Measurements from ENCODE around the gene NAV2.
"Not testable (repeated sequence)": the region's sequence is repeated elsewhere in the genome, so short reads cannot be mapped to it uniquely, and the experiment has no call there.

Gene NAV2

GRCh38 chr11:19992162-19992561, 279.5 kb downstream of the NAV2 start:
- no peak for DNase-seq (ENCODE audit: low read depth in 1 of 2, low spot score in 1 of 2)

GRCh38 chr11:19992998-19993397, 280.4 kb downstream of the NAV2 start:
- no peak for DNase-seq (ENCODE audit: low read depth in 1 of 2, low spot score in 1 of 2)

- no peak for DNase-seq (ENCODE audit: low read depth in 1 of 2, low spot score in 1 of 2)
Observed at GRCh38 chr11:19994672-19995071, 282.0 kb downstream of the NAV2 start.

- DNase-seq (ENCODE audit: low read depth in 1 of 2, low spot score in 1 of 2), result no peak
Observed at GRCh38 chr11:19995145-19995544, 282.5 kb downstream of the NAV2 start.

DNA sequence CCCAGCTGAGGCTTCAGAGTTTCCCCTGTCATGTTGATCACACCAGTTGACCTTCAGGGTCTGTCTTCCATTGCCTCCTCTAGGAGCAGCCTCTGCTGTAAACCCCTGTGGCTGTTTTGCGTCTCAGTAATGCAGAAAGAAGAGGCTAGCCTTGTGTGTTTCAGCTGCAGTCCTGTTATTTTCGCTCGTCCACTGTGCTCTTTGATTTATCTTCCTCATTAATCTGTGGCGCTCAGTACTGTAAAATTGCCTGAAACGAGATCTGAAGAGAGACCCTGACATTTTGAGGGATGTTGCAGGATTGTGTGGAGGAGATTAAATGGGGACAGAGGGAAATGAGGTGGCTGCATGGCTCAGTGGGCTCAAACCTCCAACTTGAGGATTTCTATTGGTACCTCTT, 283.9 kb downstream of the NAV2 start:
- DNase-seq (ENCODE audit: low read depth in 1 of 2, low spot score in 1 of 2), result no peak

DNA sequence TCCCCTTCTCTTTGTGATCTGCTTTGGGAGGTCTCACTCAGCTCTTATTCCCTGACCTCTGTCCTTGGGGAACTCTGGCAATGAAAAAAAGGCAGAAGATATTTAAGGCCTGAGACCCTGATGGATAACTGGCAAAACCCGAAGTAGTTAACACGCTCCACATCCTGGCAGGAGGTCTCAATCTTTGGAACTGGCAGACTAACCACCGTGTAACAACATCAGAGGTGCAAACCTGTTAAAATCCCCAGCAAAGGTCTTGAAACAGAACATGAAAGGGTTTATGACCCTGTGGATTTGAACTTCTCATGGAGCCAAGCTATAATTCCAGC, 287.3 kb downstream of the NAV2 start:
- no peak for DNase-seq (ENCODE audit: low read depth in 1 of 2, low spot score in 1 of 2)

DNA sequence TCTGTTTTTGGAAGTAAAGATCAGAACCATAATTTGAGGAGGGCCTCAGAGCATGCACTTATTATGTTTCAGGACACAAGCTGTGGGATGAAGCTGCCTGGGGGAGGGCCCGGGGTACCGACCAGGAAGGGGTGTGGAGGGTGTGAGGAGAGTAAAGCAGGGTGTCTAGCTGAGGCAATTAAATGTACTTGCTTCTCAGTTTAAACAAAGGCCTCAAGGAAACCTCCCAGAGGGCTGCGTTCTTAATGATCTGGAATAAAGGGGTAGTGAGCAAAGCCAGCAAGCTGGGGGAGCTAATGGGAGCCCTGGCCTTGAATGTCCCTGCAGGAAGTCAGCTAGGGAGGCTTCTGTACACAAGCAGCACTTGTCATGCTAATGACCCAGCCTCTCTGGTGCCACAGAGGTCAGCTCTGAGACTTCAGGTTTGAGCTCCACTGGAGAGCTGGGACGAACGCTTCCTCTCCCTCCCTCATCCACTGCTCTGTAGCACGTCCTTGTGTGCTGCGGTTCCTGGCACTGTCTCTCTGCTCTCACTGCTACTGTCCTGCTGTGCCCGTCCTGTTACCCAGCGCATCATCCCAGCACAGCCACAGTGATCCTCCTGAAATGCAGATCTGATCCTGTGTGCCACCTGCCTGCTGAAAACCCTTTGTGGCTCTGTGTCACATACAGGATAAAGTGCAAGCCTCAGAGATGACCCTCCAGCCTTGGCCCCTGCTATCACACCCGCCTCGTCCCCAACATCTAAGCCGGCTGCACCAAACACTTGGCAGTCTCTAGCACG, 287.9 kb downstream of the NAV2 start:
- no peak for DNase-seq (ENCODE audit: low read depth in 1 of 2, low spot score in 1 of 2)

DNA sequence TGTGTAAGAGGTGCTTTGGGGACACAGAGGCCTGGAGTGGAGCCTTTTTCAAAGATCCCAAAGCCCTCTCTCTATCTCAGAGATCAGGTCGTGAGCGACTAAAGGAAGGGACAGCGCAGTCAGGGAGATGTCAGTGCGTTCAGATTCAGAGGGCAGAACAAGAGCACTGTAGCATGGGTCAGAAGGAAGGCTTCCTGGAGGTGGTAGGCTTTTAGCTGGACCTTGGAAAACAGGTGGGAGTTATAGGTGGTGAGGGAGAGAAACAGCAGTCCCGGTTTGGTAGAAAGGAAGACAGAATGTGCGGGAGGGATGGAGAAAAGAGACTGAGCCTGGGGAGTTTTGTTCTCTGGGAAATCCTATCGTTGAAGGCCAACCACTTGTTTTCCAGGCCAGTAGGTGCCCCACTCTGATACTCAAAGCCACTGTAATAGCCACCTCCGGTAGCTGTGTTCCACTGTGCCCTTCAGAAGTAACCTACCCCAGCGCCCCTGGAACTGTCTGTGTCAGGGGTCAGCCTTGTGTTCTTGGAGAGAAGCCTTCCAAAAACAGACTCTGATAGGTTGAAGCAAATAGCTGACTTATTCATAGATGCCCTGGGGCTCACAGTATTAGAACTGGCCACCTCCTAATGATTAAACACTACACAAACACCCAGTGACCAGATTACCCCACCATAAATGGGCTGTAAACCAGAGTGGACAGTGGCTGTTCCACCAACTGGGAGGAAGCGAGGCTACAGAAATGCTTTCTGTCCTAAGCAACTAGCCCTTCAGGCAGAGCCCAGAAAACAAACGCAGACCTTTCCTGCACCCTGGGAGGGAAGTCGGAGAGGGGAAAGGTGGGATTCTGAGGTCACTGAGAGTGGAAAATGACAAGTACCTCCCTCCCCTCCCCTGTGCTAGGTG, 289.9 kb downstream of the NAV2 start:
- DNase-seq (ENCODE audit: low read depth in 1 of 2, low spot score in 1 of 2), result no peak

DNA sequence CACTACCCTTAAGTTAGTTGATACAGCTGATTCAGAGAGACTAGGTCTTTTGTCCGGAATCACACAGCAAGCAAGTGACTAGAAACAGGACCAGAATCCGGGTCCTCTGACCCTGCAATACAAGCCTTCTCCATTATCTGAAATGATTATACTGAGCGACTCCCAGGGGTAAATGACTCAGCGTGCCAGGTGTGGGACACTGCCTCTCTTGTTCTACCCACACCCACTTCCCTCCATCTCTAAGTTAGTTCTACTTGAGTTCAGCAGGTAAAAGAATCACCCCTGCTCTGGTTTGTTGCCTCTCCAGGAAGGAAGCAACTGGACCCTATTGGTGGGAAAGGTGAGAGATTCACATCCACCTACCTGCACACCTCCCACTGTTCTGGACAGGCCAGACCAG, 290.7 kb downstream of the NAV2 start:
- DNase-seq (ENCODE audit: low read depth in 1 of 2, low spot score in 1 of 2), result no peak

DNA sequence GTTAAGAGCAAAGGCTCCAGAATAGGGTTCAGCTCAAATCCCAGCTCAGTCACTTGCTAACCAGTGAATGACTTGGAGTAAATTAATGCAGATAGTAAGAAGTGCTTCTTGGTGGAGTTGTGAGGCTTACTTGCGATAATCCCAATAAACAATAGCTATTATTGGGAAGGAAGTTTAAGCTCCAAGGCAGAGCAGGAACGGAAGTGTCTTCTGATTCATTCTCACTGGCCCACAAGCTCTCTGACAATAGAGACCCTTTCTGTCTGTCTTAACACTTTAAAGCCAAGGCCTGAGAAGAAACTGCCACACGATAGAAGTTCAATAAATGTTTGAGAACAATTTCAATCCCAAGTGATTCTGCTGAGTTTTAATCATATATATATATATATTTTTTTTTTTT, 292.2 kb downstream of the NAV2 start:
- no peak for DNase-seq (ENCODE audit: low read depth in 1 of 2, low spot score in 1 of 2)

DNA sequence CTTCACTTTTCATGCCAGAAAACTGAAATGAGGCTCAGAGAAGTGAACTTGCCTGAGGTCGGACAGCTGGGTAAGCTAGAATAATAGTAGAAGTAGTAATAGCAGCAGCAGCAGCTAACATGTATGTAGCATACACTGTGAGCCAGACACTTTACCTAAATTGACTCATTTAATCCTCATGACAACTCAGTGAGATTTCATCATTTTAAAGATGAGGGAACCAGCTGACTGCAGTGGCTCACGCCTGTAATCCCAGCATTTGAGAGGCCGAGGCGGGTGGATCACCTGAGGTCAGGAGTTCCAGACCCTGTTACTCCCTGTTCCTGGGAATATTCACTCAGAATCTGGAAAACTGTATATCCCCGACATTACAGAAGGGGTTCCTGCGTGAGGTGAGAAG, 293.1 kb downstream of the NAV2 start:
- no peak for DNase-seq (ENCODE audit: low read depth in 1 of 2, low spot score in 1 of 2)

DNA sequence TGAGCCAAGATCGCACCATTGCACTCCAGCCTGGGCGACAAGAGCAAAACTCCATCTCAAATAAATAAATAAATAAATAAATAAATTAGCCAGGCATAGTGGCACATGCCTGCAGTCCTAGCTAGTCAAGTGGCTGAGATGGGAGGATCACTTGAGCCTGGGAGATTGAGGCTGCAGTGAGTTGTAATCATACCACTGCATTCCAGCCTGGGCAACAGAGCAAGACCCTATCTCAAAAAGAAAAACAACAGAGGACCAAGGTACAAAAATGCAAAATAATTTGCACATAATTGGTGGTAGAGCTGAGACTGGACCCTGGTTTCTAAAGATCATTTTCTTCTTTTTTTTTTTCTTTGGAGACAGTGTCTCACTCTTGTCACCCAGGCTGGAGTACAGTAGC, 294.0 kb downstream of the NAV2 start:
- not testable (repeated sequence) for DNase-seq (ENCODE audit: low read depth in 1 of 2, low spot score in 1 of 2)

GRCh38 chr11:20007386-20007785, 294.7 kb downstream of the NAV2 start:
- DNase-seq (ENCODE audit: low read depth in 1 of 2, low spot score in 1 of 2), result no peak

- DNase-seq (ENCODE audit: low read depth in 1 of 2, low spot score in 1 of 2), result no peak
Observed at GRCh38 chr11:20008190-20008870, 295.7 kb downstream of the NAV2 start.

DNA sequence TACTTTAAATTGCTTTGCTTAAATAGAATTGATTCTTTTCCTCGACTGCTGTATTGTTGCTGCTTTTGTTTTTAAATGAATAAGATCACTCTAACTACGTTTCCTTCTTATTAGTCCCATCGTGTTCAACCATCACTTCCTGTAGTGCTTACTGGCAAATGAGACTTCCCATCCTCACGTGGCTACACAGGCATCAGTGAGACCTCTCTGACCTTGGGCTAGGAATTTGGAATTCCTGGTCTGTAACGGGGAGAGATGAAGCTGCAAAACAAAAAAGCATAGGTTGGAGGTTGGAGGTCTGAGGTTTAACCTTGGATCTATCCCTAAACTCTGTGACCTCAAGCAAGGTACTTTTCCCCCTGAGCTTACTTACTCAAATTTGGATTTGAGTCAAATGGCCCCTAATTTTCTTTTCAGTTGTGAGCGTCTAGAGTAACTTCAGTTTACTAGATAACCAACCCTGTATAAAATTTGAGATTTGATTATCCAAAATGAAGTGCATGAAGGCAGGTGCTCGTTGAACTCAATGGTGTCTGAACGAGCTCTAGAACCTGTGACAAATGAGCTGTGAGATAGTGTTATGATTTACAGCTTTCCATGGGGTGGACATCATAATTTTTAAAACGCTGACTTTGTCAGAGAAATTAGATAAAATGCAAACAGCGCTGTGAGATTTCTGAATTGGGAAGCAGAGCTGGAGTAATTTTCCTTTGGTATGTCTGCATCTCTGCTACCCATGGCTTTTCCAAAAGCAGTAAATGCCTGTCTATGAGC, 296.4 kb downstream of the NAV2 start:
- DNase-seq (ENCODE audit: low read depth in 1 of 2, low spot score in 1 of 2), result no peak

- DNase-seq (ENCODE audit: low read depth in 1 of 2, low spot score in 1 of 2), result no peak
Observed at GRCh38 chr11:20010156-20010850, 297.7 kb downstream of the NAV2 start.

GRCh38 chr11:20010851-20011225, 298.2 kb downstream of the NAV2 start:
- DNase-seq (ENCODE audit: low read depth in 1 of 2, low spot score in 1 of 2), result no peak

GRCh38 chr11:20011307-20011951, 298.8 kb downstream of the NAV2 start:
- no peak for DNase-seq (ENCODE audit: low read depth in 1 of 2, low spot score in 1 of 2)

DNA sequence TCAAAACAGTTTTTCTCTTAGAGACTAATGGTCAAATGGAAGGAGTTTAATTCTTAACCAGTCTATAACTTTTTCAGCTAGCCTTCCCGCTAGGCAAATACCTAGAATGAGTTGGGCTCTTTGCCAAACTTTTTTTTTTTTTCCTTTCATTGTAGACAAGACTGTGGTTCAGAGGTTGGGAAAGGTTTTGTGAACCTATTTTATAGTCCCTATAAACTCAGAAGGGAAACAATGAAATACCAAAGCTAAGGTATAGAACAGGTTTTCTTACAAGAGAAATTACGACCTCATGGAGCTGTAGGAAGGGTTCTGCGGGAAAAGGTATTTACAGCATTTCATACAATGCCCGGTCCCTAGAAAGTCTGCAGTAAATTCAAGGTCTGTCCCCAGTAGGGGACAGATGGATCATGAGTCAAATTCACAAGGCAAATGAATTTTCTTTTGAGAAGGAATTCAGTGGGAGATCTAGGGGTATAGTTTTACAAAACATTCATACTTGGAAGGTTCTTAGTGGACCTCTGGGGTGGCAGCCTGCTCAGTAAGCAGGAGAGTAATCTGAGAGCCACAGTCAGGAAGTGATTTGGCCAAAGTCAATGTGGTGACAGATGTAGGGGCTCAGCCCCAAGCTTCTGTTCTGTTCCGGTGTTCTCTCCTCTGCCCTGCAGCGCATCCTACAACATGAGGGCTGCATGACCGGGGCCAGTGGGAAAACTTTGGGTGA, 300.9 kb downstream of the NAV2 start:
- DNase-seq (ENCODE audit: low read depth in 1 of 2, low spot score in 1 of 2), result no peak

GRCh38 chr11:20014067-20014402, 301.4 kb downstream of the NAV2 start:
- DNase-seq (ENCODE audit: low read depth in 1 of 2, low spot score in 1 of 2), result no peak
